K562 (cell line): ENCODE results near the gene CDK5R1.

Source experiments
- ATF1 ChIP-seq, 2 experiments: fragments of 450-650 bp in 1 of 2; IDR thresholded peaks; 2 replicates each; pipeline ENCODE4 v1.6.1; 2016; ENCODE audit warnings: missing compliant biosample characterization in 1 of 2, missing genetic modification characterization in 1 of 2
- ATF2 ChIP-seq: sonication (generic); formaldehyde crosslinking; IDR thresholded peaks from 2 replicates; pipeline ENCODE4 v1.8.1; 2022; ENCODE audit warnings: missing genetic modification reagents
- DMBX1 ChIP-seq: fragments of 250-450 bp; sonication (Bioruptor Pico); IDR thresholded peaks from 2 replicates; pipeline ENCODE4 v1.8.0; 2022; ENCODE audit warnings: inconsistent platforms, mild to moderate bottlenecking, moderate library complexity, borderline replicate concordance
- EZH2 ChIP-seq: IDR thresholded peaks from 2 replicates; pipeline ENCODE4 v1.6.1; 2012; ENCODE audit warnings: low read depth, mild to moderate bottlenecking, inconsistent platforms, low read length, borderline replicate concordance
- GTF2A2 ChIP-seq: IDR thresholded peaks from 2 replicates; pipeline ENCODE4 v1.6.1; 2016; ENCODE audit warnings: mild to moderate bottlenecking, missing genetic modification characterization, missing compliant biosample characterization
- HEY1 ChIP-seq: fragments of 250-450 bp; sonication (Bioruptor Pico); IDR thresholded peaks from 2 replicates; pipeline ENCODE4 v1.5.0; 2020; ENCODE audit warnings: mild to moderate bottlenecking, moderate library complexity, borderline replicate concordance
- HMG20A ChIP-seq: fragments of 450-650 bp; formaldehyde crosslinking; conservative IDR thresholded peaks from 2 replicates; pipeline ENCODE4 v1.4.0; 2020; ENCODE audit warnings: mild to moderate bottlenecking, mixed read lengths
- POLR2AphosphoS2 ChIP-seq: IDR thresholded peaks from 2 replicates; pipeline ENCODE4 v1.6.1; 2012; ENCODE audit warnings: low read length, improper control_type of control experiment
- RAD21 ChIP-seq, 2 experiments: fragments of 250-450 bp in 1 of 2; fragments of 450-650 bp in 1 of 2; sonication (Bioruptor Pico) in 1 of 2; formaldehyde crosslinking in 1 of 2; IDR thresholded peaks in 1 of 2; conservative IDR thresholded peaks in 1 of 2; 2 replicates each; pipeline versions ENCODE4 v1.4.0 to v1.8.0; 2020 to 2022; ENCODE audit warnings: mild to moderate bottlenecking in 2 of 2, moderate library complexity in 1 of 2
- RFX5 ChIP-seq: IDR thresholded peaks from 2 replicates; pipeline ENCODE4 v1.6.1; 2011; ENCODE audit warnings: low read depth, mild to moderate bottlenecking, improper control_type of control experiment, low read length
- TBL1XR1 ChIP-seq, 2 experiments: IDR thresholded peaks; 2 replicates each; pipeline ENCODE4 v1.6.1; 2012; ENCODE audit warnings: improper control_type of control experiment in 2 of 2, low read length in 2 of 2, mild to moderate bottlenecking in 1 of 2
- ZNF143 ChIP-seq: sonication (generic); formaldehyde crosslinking; IDR thresholded peaks from 2 replicates; pipeline ENCODE4 v1.9.0; 2022; ENCODE audit warnings: mild to moderate bottlenecking, missing genetic modification reagents
- TF ChIP-seq, protein P1 (sequence below), 3 experiments: IDR thresholded peaks in 2 of 3; conservative IDR thresholded peaks in 1 of 3; 2 replicates each; pipeline ENCODE4 v1.5.1; 2011 to 2012; ENCODE audit warnings: low read length in 3 of 3, mild to moderate bottlenecking in 3 of 3, control low read depth in 2 of 3, improper control_type of control experiment in 1 of 3, inconsistent platforms in 1 of 3, low read depth in 1 of 3, mixed read lengths in 1 of 3, moderate library complexity in 1 of 3; ENCODE audit not compliant: insufficient read depth in 2 of 3
- TF ChIP-seq, protein P2 (sequence below): fragments of 450-650 bp; formaldehyde crosslinking; IDR thresholded peaks from 2 replicates; pipeline ENCODE4 v1.4.0; 2022; ENCODE audit warnings: missing genetic modification characterization

DNA sequence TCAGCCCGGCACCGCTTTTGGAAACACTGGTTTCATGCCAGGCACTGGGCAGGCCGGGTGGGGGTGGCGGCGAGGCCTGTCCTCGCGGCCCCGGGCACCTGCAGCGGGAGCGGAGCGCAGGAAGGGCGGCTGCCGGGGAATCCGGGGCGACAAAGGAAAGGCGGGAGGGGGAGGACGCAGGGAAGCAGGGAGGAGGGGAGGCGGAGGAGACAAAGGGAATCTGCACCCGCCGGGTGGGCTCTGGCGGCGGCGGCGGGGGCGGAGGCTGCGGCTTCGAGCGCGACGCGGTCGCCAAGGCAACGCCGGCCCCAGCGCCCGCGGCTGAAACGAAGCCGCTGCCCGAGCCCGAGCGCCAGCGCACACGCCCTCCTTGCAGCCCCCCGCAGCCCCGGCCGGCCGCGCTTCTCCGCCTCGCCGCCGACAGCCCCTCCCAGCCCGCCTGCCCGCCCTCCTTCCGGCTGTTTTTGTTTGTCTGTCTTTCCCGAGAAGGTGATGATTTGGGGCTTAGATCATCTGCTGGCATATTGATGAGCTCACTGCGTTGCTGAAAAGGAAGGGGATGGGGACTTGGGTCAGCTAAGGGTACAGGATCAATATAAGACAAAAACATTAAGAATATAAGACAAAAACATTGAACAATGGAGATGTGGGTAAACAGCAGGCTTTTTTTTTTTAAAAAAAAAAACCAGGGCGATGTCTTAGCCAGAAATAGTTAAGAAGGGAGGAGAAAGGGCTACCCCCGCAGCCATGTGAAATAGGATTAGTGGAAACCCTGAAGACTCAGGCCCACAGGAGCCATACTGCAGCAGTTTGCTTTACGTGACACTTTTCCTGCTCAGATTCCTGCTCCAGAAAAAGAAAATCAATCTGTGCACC lies 32.7 kb downstream of the CDK5R1 start:
- TF ChIP-seq TBL1XR1 (IDR thresholded peaks at IDR 0.05; ENCODE audit: low read length in 2 of 2) (no peak), ATF2 (CRISPR knock-in tag) (no peak), POLR2AphosphoS2 (no peak), RAD21 (CRISPR knock-in tag; conservative IDR thresholded peaks at IDR 0.05 in 1 of 2, IDR thresholded peaks at IDR 0.05 in 1 of 2) (no peak), GTF2A2 (tag) (no peak), HEY1 (CRISPR knock-in tag) (no peak), RFX5 (no peak), HMG20A (CRISPR knock-in tag) (no peak), ZNF143 (CRISPR knock-in tag) (no peak), ATF1 (CRISPR knock-in tag; IDR thresholded peaks at IDR 0.05) (no peak), ATF1 (tag; IDR thresholded peaks at IDR 0.05) (no peak), DMBX1 (CRISPR knock-in tag) (no peak), EZH2 (no peak)
- TF ChIP-seq, protein P1, sequence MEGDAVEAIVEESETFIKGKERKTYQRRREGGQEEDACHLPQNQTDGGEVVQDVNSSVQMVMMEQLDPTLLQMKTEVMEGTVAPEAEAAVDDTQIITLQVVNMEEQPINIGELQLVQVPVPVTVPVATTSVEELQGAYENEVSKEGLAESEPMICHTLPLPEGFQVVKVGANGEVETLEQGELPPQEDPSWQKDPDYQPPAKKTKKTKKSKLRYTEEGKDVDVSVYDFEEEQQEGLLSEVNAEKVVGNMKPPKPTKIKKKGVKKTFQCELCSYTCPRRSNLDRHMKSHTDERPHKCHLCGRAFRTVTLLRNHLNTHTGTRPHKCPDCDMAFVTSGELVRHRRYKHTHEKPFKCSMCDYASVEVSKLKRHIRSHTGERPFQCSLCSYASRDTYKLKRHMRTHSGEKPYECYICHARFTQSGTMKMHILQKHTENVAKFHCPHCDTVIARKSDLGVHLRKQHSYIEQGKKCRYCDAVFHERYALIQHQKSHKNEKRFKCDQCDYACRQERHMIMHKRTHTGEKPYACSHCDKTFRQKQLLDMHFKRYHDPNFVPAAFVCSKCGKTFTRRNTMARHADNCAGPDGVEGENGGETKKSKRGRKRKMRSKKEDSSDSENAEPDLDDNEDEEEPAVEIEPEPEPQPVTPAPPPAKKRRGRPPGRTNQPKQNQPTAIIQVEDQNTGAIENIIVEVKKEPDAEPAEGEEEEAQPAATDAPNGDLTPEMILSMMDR (IDR thresholded peaks at IDR 0.05 in 2 of 3, conservative IDR thresholded peaks at IDR 0.05 in 1 of 3; ENCODE audit: insufficient read depth in 2 of 3, low read depth in 1 of 3, low read length in 3 of 3), result no peak
- TF ChIP-seq, protein P2, sequence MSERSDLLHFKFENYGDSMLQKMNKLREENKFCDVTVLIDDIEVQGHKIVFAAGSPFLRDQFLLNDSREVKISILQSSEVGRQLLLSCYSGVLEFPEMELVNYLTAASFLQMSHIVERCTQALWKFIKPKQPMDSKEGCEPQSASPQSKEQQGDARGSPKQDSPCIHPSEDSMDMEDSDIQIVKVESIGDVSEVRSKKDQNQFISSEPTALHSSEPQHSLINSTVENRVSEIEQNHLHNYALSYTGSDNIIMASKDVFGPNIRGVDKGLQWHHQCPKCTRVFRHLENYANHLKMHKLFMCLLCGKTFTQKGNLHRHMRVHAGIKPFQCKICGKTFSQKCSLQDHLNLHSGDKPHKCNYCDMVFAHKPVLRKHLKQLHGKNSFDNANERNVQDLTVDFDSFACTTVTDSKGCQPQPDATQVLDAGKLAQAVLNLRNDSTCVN, result no peak
